ENCODE measurements around the gene MAPK8IP3. TPM values are rescaled to one million over a fixed set of nuclear protein-coding genes. Genes with fewer than 3 reads are reported as not detected.
A peak's percentile ranks its signal among the peaks of the same experiment; 100 is the strongest.

MAPK8IP3 gene
- total and polyA plus RNA-seq, 9 of the 15 experiments (the other 6 are each of a cell fraction or from before 2014, with no cell fraction given), result 0.17 to 58.7 (median 16.7) TPM

DNA sequence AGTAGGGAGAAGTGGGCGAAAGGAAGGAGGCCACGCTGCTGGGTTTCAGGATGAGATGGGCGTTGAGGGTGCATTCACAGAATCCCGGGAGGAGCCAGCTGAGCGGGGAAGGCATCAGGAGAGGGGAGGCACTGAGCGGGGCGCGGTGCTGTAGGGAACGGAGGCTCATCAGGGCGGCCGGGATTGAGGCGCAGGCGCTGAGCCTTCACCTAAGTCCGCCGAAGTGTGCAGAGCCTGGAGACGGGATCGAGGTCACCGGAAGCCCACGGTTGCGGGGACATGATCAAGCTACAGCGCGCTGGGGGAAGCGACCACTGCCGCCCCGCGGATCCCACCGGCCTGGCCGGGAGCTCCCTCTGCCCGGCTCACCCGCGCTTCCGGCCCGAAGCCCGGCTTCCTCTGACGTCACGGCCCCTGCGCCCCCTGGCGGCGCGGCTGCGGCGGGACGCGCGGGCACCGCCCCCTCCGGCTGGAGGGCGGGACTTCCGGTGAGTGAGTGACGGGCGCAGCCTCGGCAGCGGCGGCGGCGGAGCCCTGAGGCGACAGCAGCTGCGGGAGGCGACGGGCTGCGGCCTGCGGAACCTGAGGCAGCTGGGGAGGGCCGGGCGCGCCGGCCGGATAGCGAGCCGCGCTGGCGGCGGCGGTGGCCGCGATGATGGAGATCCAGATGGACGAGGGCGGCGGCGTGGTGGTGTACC, at the start of gene MAPK8IP3 (continued):
- TF ChIP-seq CEBPG (CRISPR knock-in tag; IDR thresholded peaks at IDR 0.05), result no peak
- no peak for TF ChIP-seq CEBPG (tag; conservative IDR thresholded peaks at IDR 0.05 in 1 of 2, IDR thresholded peaks at IDR 0.05 in 1 of 2)
- TF ChIP-seq GATA2 (CRISPR knock-in tag; IDR thresholded peaks at IDR 0.05), result no peak
- peak; percentile 56; the same call in 1 of the 2 replicates for TF ChIP-seq SMARCE1 (IDR thresholded peaks at IDR 0.05)
- peak; percentile 94 for TF ChIP-seq XRCC5 (IDR thresholded peaks at IDR 0.05; ENCODE audit: low read depth, low read length)
- no peak for TF ChIP-seq NFYB (IDR thresholded peaks at IDR 0.05; ENCODE audit: extremely low read depth, insufficient read length)
- no peak for TF ChIP-seq NCOR1 (IDR thresholded peaks at IDR 0.05)
- TF ChIP-seq, protein P1, sequence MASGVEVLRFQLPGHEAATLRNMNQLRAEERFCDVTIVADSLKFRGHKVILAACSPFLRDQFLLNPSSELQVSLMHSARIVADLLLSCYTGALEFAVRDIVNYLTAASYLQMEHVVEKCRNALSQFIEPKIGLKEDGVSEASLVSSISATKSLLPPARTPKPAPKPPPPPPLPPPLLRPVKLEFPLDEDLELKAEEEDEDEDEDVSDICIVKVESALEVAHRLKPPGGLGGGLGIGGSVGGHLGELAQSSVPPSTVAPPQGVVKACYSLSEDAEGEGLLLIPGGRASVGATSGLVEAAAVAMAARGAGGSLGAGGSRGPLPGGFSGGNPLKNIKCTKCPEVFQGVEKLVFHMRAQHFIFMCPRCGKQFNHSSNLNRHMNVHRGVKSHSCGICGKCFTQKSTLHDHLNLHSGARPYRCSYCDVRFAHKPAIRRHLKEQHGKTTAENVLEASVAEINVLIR (CRISPR knock-in tag; IDR thresholded peaks at IDR 0.05), result peak; percentile 99
- TF ChIP-seq, protein P2, sequence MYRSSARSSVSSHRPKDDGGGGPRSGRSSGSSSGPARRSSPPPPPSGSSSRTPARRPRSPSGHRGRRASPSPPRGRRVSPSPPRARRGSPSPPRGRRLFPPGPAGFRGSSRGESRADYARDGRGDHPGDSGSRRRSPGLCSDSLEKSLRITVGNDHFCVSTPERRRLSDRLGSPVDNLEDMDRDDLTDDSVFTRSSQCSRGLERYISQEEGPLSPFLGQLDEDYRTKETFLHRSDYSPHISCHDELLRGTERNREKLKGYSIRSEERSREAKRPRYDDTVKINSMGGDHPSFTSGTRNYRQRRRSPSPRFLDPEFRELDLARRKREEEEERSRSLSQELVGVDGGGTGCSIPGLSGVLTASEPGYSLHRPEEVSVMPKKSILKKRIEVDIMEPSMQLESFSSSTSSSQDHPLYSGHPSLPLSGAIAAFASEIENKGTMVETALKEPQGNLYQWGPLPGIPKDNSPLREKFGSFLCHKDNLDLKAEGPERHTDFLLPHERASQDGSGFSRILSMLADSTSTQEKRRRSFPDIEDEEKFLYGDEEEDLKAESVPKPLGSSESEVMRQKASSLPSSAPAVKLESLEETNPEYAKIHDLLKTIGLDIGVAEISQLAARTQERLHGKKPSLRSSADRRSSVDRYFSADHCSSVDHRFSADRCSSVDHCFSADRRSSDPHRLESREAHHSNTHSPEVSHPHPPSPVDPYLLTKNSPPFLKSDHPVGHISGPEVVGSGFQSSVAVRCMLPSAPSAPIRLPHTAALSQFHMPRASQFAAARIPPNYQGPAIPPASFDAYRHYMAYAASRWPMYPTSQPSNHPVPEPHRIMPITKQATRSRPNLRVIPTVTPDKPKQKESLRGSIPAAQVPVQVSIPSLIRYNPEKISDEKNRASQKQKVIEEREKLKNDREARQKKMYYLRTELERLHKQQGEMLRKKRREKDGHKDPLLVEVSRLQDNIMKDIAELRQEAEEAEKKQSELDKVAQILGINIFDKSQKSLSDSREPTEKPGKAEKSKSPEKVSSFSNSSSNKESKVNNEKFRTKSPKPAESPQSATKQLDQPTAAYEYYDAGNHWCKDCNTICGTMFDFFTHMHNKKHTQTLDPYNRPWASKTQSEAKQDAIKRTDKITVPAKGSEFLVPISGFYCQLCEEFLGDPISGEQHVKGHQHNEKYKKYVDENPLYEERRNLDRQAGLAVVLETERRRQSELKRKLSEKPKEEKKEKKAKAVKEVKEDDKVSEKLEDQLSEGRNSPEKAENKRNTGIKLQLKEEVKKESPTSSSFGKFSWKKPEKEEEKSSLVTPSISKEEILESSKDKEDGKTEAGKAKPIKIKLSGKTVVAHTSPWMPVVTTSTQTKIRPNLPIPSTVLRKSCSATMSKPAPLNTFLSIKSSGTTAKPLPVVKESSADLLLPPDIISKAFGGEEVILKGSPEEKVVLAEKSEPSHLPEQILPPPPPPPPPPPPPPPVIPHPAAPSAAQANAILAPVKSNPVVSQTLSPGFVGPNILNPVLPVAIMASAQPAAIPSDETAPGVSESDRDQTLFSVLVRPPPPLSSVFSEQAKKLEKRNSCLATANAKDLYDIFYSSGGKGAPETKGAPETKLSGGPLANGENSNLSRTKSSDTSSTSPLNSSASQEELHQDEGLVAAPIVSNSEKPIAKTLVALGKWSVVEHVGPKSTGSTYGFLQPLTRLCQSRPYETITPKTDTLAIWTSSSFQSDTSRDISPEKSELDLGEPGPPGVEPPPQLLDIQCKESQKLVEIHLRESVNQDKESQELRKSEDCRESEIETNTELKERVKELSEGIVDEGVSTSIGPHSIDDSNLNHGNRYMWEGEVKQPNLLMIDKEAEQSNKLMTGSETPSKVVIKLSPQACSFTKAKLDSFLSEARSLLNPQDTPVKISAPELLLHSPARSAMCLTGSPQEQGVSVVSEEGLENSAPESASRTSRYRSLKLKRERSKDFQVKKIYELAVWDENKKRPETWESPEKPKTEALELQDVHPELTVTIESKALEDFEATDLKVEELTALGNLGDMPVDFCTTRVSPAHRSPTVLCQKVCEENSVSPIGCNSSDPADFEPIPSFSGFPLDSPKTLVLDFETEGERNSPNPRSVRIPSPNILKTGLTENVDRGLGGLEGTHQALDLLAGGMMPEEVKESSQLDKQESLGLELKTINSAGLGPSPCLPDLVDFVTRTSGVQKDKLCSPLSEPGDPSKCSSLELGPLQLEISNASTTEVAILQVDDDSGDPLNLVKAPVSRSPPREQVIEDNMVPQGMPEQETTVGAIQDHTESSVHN (IDR thresholded peaks at IDR 0.05; ENCODE audit: borderline replicate concordance in 1 of 2, low read depth in 1 of 2), result no peak
- no peak for TF ChIP-seq ADNP (tag; IDR thresholded peaks at IDR 0.05)
- TF ChIP-seq CHD2 (IDR thresholded peaks at IDR 0.05; ENCODE audit: low read depth, low read length), result peak; percentile 40; the same call in 1 of the 2 replicates
- TF ChIP-seq, protein P3, sequence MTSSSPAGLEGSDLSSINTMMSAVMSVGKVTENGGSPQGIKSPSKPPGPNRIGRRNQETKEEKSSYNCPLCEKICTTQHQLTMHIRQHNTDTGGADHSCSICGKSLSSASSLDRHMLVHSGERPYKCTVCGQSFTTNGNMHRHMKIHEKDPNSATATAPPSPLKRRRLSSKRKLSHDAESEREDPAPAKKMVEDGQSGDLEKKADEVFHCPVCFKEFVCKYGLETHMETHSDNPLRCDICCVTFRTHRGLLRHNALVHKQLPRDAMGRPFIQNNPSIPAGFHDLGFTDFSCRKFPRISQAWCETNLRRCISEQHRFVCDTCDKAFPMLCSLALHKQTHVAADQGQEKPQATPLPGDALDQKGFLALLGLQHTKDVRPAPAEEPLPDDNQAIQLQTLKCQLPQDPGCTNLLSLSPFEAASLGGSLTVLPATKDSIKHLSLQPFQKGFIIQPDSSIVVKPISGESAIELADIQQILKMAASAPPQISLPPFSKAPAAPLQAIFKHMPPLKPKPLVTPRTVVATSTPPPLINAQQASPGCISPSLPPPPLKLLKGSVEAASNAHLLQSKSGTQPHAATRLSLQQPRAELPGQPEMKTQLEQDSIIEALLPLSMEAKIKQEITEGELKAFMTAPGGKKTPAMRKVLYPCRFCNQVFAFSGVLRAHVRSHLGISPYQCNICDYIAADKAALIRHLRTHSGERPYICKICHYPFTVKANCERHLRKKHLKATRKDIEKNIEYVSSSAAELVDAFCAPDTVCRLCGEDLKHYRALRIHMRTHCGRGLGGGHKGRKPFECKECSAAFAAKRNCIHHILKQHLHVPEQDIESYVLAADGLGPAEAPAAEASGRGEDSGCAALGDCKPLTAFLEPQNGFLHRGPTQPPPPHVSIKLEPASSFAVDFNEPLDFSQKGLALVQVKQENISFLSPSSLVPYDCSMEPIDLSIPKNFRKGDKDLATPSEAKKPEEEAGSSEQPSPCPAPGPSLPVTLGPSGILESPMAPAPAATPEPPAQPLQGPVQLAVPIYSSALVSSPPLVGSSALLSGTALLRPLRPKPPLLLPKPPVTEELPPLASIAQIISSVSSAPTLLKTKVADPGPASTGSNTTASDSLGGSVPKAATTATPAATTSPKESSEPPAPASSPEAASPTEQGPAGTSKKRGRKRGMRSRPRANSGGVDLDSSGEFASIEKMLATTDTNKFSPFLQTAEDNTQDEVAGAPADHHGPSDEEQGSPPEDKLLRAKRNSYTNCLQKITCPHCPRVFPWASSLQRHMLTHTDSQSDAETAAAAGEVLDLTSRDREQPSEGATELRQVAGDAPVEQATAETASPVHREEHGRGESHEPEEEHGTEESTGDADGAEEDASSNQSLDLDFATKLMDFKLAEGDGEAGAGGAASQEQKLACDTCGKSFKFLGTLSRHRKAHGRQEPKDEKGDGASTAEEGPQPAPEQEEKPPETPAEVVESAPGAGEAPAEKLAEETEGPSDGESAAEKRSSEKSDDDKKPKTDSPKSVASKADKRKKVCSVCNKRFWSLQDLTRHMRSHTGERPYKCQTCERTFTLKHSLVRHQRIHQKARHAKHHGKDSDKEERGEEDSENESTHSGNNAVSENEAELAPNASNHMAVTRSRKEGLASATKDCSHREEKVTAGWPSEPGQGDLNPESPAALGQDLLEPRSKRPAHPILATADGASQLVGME (CRISPR knock-in tag; IDR thresholded peaks at IDR 0.05), result peak; percentile 52; the same call in 1 of the 2 replicates
